DMS79 treated with DMSO at 0.1 percent for 48 hours (cell line): ENCODE measurements around the gene PODNL1.
"Not testable (repeated sequence)": the region's sequence is repeated elsewhere in the genome, so short reads cannot be mapped to it uniquely, and the experiment has no call there.

Source experiments
- DNase-seq: peaks from one replicate; lab custom pipeline; 2025; lab: John Stamatoyannopoulos, UW

Gene PODNL1

GRCh38 chr19:13938301-13939064, at the start of gene PODNL1:
Gene PODNL1, minus strand, starts transcription at chr19:13938417. Its CDS starts 236 bp downstream, at chr19:13938181.
- DNase-seq: no peak

GRCh38 chr19:13987101-13987890, 49.1 kb upstream of the PODNL1 start:
- no peak for DNase-seq

- DNase-seq: peak; percentile 88
Measured at GRCh38 chr19:13986348-13986904, 48.2 kb upstream of the PODNL1 start.

GRCh38 chr19:13985771-13986347, 47.6 kb upstream of the PODNL1 start:
- DNase-seq: peak; percentile 73

- DNase-seq: peak; percentile 69
Measured at GRCh38 chr19:13984875-13985741, 46.9 kb upstream of the PODNL1 start.

- DNase-seq: no peak
Measured at GRCh38 chr19:13984186-13984585, 46.0 kb upstream of the PODNL1 start.

- no peak for DNase-seq
Measured at GRCh38 chr19:13983213-13983889, 45.1 kb upstream of the PODNL1 start.

GRCh38 chr19:13982773-13983172, 44.6 kb upstream of the PODNL1 start:
- no peak for DNase-seq

- no peak for DNase-seq
Measured at GRCh38 chr19:13981988-13982501, 43.8 kb upstream of the PODNL1 start.

- no peak for DNase-seq
Measured at GRCh38 chr19:13981467-13981866, 43.2 kb upstream of the PODNL1 start.

GRCh38 chr19:13981021-13981420, 42.8 kb upstream of the PODNL1 start:
- DNase-seq: no peak

- DNase-seq: no peak
Measured at GRCh38 chr19:13980340-13980739, 42.1 kb upstream of the PODNL1 start.

- DNase-seq: no peak
Measured at GRCh38 chr19:13979686-13980085, 41.5 kb upstream of the PODNL1 start.

- DNase-seq: no peak
Measured at GRCh38 chr19:13979244-13979615, 41.0 kb upstream of the PODNL1 start.

- DNase-seq: no peak
Measured at GRCh38 chr19:13978351-13979243, 40.4 kb upstream of the PODNL1 start.

- DNase-seq: no peak
Measured at GRCh38 chr19:13977803-13978202, 39.6 kb upstream of the PODNL1 start.

- no peak for DNase-seq
Measured at GRCh38 chr19:13976446-13976845, 38.2 kb upstream of the PODNL1 start.

GRCh38 chr19:13975870-13976269, 37.7 kb upstream of the PODNL1 start:
- no peak for DNase-seq

GRCh38 chr19:13974073-13974472, 35.9 kb upstream of the PODNL1 start:
- no peak for DNase-seq

GRCh38 chr19:13973479-13973878, 35.3 kb upstream of the PODNL1 start:
- DNase-seq: not testable (repeated sequence)
